Subcutaneous abdominal adipose tissue (tissue), 5 donors: ENCODE data around the gene SPAG9.

Experiments
- H3K27ac ChIP-seq: one replicate; pipeline ENCODE4 v1.7.0; 2013; ENCODE audit warnings: low read depth, mild to moderate bottlenecking, inconsistent platforms, low read length, moderate library complexity
- H3K27me3 ChIP-seq, 5 donors: one replicate each; pipeline ENCODE4 v1.7.0; 2013; ENCODE audit warnings: low read length in 5 of 5, inconsistent platforms in 1 of 5; ENCODE audit not compliant: control insufficient read depth in 5 of 5, insufficient read depth in 4 of 5
- H3K36me3 ChIP-seq, 5 donors: one replicate each; pipeline ENCODE4 v1.7.0; 2013; ENCODE audit warnings: low read length in 5 of 5; ENCODE audit not compliant: control insufficient read depth in 5 of 5, insufficient read depth in 5 of 5
- H3K4me1 ChIP-seq, 5 donors: one replicate each; pipeline ENCODE4 v1.7.0; 2013; ENCODE audit warnings: low read length in 5 of 5, mild to moderate bottlenecking in 3 of 5, moderate library complexity in 1 of 5; ENCODE audit not compliant: control insufficient read depth in 5 of 5, insufficient read depth in 5 of 5
- H3K4me3 ChIP-seq, 5 donors: one replicate each; pipeline ENCODE4 v1.7.0; 2013; ENCODE audit warnings: low read length in 5 of 5, low read depth in 1 of 5
- H3K9ac ChIP-seq, 5 donors: one replicate each; pipeline ENCODE4 v1.7.0; 2013; ENCODE audit warnings: low read length in 5 of 5, mild to moderate bottlenecking in 4 of 5, moderate library complexity in 3 of 5
- H3K9me3 ChIP-seq, 5 donors: one replicate each; pipeline ENCODE4 v1.7.0; 2013; ENCODE audit warnings: low read length in 5 of 5; ENCODE audit not compliant: control insufficient read depth in 5 of 5
- donor health status: healthy.
- donor health status: healthy.
- donor health status: healthy.
- donor health status: healthy.
- donor health status: healthy.

SPAG9 gene

DNA sequence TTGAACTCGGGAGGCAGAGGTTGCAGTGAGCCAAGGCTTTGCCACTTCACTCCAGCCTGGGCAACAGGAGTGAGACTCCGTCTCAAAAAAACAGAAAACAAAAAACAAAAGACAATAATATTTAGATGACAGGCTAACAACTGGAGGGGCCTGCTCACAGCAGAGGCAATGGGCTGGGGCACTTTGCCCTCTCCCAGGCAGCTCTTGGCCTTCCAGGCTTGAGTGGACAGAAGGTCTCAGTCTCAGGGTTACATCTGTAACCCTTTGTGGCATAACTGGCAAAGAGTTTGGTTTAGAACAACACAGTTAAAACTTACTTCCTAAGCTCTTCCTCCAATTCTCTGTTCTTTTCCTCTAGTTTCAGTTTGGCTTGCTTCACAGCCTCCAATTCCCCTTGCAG is 114.9 kb downstream of the SPAG9 start:
- H3K9ac ChIP-seq, result no peak overlapping the region
- no peak overlapping the region for H3K27ac ChIP-seq
- no peaks in the 10 kb centered on the region for H3K27me3 ChIP-seq
- H3K36me3 ChIP-seq, result peaks cover 31 to 52% (median 44%) of the 10 kb centered on the region in 5 donors
- no peaks in the 10 kb centered on the region for H3K9me3 ChIP-seq
- H3K4me1 ChIP-seq, result peaks cover 0 to 5% (median 0%) of the 10 kb centered on the region in 5 donors
- no peak overlapping the region for H3K4me3 ChIP-seq

DNA sequence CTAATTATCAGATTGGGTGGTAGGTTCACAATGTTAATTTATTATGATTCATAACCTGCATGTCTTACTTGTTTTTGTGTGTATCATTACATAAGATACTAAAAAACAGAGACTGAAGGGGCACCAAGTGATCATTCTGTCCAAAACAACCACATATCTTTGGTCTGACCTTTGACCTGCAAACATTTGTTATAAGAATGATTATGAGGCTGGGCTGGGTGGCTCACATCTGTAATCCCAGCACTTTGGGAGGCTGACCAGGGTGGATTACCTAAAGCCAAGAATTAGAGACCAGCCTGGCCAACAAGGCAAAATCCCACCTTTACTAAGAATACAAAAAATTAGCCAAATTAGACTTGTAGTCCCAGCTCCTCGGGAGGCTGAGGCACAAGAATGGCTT is 116.4 kb downstream of the SPAG9 start:
- peaks cover 0 to 5% (median 0%) of the 10 kb centered on the region in 5 donors for H3K4me1 ChIP-seq
- H3K27ac ChIP-seq, result no peak overlapping the region
- no peaks in the 10 kb centered on the region for H3K9me3 ChIP-seq
- H3K4me3 ChIP-seq, result no peak overlapping the region
- no peak overlapping the region for H3K9ac ChIP-seq
- no peaks in the 10 kb centered on the region for H3K27me3 ChIP-seq
- peaks cover 26 to 57% (median 43%) of the 10 kb centered on the region in 5 donors for H3K36me3 ChIP-seq

DNA sequence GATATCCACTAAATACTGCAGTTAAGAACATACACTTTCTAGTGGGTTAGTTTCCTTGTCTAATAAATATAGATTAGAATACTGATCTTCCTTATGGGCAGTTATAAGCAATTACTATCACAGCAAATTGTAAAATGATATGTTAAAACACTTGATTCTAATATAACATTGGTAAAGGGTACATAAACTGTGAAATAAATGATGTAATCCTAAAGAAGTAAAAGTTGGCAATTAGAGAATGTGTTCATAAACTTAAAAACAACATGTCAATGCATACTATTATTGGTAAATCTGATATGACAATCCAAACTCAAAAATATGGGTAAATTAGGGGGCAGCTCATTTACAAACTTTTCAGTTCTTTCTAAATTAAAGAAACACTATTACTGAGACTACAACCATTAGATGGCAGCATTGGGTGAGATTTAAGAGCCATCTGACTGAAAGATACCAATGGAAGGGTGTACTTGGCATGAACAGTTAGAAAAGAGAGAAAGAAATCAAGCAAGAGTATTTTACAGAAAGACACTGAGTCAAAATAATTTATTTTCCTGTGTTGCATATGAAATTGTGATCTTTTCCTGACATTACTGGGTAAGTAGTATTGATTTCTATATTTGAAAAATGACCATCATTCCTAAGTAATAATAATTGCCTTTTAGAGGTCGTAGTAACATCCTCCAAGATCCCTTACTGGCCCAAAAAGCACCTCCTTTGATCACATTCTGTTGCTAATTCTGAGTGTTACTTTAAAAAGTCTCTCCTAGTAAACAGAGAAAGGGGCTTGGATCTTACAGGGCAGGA is 119.6 kb downstream of the SPAG9 start:
- Histone ChIP-seq H3K4me3 (no peak overlapping the region), H3K9me3 (no peaks in the 10 kb centered on the region), H3K27ac (no peak overlapping the region), H3K27me3 (no peaks in the 10 kb centered on the region), H3K36me3 (peaks cover 32 to 72% (median 50%) of the 10 kb centered on the region in 5 donors), H3K4me1 (peaks cover 0 to 4% (median 0%) of the 10 kb centered on the region in 5 donors), H3K9ac (no peak overlapping the region)

DNA sequence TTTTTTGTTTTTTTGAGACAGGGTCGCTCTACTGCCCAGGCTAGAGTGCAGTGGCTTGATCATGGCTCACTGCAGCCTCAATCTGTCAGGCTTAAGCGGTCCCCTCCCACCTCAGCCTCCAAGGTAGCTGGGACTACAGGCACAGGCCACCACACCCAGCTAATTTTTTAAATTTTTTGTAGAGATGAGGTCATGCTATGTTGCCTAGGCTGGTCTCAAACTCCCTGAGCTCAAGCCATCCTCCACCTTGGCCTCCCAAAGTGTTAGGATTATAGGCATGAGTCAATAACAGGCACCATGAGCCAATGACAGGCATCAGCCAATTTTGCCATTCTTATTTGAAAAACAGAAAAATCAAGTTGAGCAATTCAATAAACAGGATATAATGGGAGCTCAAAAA is 125.0 kb downstream of the SPAG9 start:
- no peaks in the 10 kb centered on the region for H3K9me3 ChIP-seq
- no peak overlapping the region for H3K9ac ChIP-seq
- H3K4me3 ChIP-seq, result no peak overlapping the region
- H3K27me3 ChIP-seq, result no peaks in the 10 kb centered on the region
- H3K27ac ChIP-seq, result no peak overlapping the region
- peaks cover 53 to 85% (median 57%) of the 10 kb centered on the region in 5 donors for H3K36me3 ChIP-seq
- H3K4me1 ChIP-seq, result no peaks in the 10 kb centered on the region

DNA sequence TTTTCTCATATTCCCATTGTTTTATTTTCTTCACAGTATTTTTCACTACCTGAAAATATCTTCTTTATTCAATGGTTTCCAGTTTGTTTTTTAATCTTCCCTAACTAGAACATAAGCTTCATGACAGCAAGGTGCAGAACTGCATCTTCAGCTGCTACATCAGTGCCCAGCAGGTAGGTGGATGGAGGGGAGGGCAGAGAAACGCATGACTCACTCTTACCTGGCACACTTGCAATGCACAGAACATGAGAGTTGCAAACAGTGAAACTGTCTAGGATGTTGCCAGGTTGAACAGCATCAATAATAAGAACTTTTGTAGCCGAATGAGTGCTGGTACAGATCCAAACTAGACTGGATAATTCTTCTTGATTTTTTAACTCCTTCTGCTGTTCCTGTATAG is 127.1 kb downstream of the SPAG9 start:
- Histone ChIP-seq H3K4me3 (no peak overlapping the region), H3K36me3 (peaks cover 55 to 87% (median 74%) of the 10 kb centered on the region in 5 donors), H3K27me3 (no peaks in the 10 kb centered on the region), H3K9me3 (no peaks in the 10 kb centered on the region), H3K4me1 (no peaks in the 10 kb centered on the region), H3K27ac (no peak overlapping the region), H3K9ac (no peak overlapping the region)

DNA sequence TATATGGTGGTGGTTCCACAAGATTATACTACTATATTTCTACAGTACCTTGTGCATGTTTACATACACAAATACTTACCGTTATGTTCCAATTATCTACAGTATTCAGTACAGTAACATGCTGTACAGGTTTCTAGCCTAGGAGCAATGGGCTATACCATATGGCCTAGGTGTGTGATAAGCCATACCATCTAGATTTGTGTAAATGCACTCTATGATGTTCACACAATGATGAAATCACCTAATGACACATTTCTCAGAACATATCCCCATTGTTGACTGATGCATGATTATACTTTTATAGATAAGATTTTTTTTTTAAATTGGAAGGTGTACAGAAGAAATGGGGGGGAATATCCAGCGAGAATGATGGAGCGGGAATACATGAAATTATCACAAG is 131.5 kb downstream of the SPAG9 start:
- Histone ChIP-seq H3K27ac (no peak overlapping the region), H3K27me3 (no peaks in the 10 kb centered on the region), H3K9me3 (no peaks in the 10 kb centered on the region), H3K36me3 (peaks cover 46 to 80% (median 72%) of the 10 kb centered on the region in 5 donors), H3K9ac (no peak overlapping the region), H3K4me1 (no peaks in the 10 kb centered on the region), H3K4me3 (no peak overlapping the region)

DNA sequence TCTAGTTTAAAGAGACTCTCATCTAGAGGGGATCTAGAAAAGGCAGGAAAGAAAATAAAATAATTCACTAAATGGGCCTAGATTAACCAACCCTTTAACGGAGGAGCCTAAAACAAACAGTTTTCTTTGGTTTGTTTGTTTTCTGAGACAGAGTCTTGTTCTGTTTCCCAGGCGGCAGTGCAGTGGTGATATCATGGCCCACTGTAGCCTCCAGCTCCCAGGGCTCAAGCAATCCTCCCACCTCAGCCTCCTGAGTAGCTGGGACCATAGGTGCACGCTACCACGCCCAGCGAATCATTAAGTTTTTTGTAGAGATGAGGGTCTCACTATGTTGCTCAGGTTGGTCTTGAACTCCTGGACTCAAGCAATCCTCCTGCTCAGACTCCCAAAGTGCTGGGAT is 132.2 kb downstream of the SPAG9 start:
- no peak overlapping the region for H3K9ac ChIP-seq
- H3K9me3 ChIP-seq, result no peaks in the 10 kb centered on the region
- no peak overlapping the region for H3K27ac ChIP-seq
- H3K4me1 ChIP-seq, result no peaks in the 10 kb centered on the region
- no peak overlapping the region for H3K4me3 ChIP-seq
- H3K27me3 ChIP-seq, result no peaks in the 10 kb centered on the region
- peaks cover 39 to 76% (median 70%) of the 10 kb centered on the region in 5 donors for H3K36me3 ChIP-seq

DNA sequence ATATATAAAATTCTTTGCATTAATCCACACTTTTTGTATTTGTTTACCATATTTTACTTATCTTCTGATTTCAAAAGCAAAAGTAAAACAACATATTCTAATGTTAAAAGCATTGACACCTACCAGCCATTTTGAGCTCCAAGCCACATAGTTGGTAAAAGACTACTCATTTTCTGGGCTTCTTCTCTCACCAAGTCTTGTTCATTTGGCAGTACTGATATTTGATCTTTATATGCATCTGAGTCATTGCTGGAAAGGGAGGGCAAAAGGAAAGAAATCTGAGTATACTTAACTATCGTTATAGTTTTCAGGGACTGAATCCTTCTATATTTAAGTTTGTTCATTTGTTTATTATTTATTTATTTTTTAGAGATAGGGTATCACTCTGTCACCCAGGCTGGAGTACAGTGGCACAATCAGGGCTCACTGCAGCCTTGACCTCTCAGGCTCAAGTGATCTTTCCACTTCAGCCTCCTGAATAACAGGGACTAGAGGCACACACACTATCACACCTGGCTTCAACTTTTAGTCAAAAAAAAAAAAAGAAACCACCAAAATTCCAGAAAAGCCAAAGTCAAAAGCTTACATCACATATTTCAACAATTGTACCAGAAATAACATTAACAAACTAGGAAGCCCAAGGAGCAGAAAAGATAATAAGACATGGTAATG is 133.5 kb downstream of the SPAG9 start:
- H3K9ac ChIP-seq, result no peak overlapping the region
- H3K27ac ChIP-seq, result no peak overlapping the region
- H3K9me3 ChIP-seq, result no peaks in the 10 kb centered on the region
- H3K4me3 ChIP-seq, result no peak overlapping the region
- H3K4me1 ChIP-seq, result no peaks in the 10 kb centered on the region
- H3K27me3 ChIP-seq, result no peaks in the 10 kb centered on the region
- peaks cover 47 to 74% (median 62%) of the 10 kb centered on the region in 5 donors for H3K36me3 ChIP-seq

DNA sequence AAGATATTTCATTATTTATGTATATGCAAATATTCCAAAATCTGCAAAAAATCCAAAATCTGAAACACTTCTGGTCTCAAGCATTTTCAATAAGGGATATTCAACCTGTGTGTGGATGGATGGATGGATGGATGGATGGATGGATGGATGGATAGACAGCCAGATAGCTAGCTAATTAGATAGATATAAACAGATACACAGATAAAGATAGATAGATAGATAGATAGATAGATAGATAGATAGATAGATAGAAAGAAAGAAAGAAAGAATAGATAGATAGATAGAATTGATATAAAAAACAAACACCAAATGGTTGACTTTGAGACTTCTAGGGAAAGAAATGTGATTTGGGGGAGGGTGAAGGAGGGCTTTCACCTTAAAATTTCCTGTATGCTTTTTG is 139.4 kb downstream of the SPAG9 start:
- Histone ChIP-seq H3K27ac (no peak overlapping the region), H3K9ac (no peak overlapping the region), H3K4me1 (peaks cover 0 to 3% (median 0%) of the 10 kb centered on the region in 5 donors), H3K27me3 (no peaks in the 10 kb centered on the region), H3K4me3 (no peak overlapping the region), H3K36me3 (peaks cover 46 to 85% (median 57%) of the 10 kb centered on the region in 5 donors), H3K9me3 (no peaks in the 10 kb centered on the region)

DNA sequence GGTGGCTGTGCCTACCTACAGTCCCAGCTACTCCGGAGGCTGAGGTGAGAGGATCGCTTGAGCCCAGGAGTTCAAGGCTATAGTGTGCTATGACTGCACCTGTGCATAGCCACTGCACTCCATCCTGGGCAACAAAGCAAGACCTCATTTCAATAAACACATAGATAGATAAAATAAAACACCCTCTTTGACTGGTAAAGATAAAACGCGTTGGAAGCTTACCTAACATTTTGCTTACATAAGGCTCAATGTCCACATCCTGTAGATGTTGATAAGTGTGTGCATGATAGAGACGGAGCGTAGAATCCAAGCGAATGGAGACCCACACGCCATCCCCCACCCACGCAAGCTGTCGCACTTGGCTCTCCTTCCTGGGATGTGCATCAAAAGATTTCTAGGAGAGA is 141.1 kb downstream of the SPAG9 start:
- no peaks in the 10 kb centered on the region for H3K9me3 ChIP-seq
- peaks cover 46 to 78% (median 50%) of the 10 kb centered on the region in 5 donors for H3K36me3 ChIP-seq
- no peak overlapping the region for H3K27ac ChIP-seq
- H3K27me3 ChIP-seq, result no peaks in the 10 kb centered on the region
- no peak overlapping the region for H3K4me3 ChIP-seq
- H3K4me1 ChIP-seq, result peaks cover 0 to 3% (median 0%) of the 10 kb centered on the region in 5 donors
- no peak overlapping the region for H3K9ac ChIP-seq
